IMR-90 (cell line): ENCODE results near the gene PLPP4. TPM values are rescaled to one million over a fixed set of nuclear protein-coding genes. Genes with fewer than 3 reads are reported as not detected.

ENCODE experiments used
- ATAC-seq: fragments of 200-7000 bp; cut with Tn5 transposase; 2 replicates; pipeline ENCODE4 v1.9.1; 2020; ENCODE audit warnings: low read depth, mild to moderate bottlenecking, moderate library complexity
- BruUV-seq: library from RNA; stranded (reverse); fragments of 400-500 nt; replicated peaks from 2 replicates; lab custom pipeline; 2021; lab: Mats Ljungman, UMichigan
- CTCF ChIA-PET: fragments of 300-600 bp; formaldehyde crosslinking; extraction: SDS; loops from one replicate; lab custom pipeline; 2021; ENCODE audit warnings: antibody characterized with exemption; lab: Yijun Ruan, JAX
- POLR2A ChIA-PET: fragments of 300-600 bp; sonication (Branson Sonifier 250); formaldehyde crosslinking; loops from one replicate; lab custom pipeline; 2022; ENCODE audit warnings: antibody characterized with exemption; ENCODE audit not compliant: unreplicated experiment; lab: Charles Lee
- DNase-seq: peaks from one replicate; pipeline ENCODE4 v3.0.0; 2013
- H2AFZ ChIP-seq: replicated peaks from 2 replicates; pipeline ENCODE3; 2013; ENCODE audit warnings: low read length, mild to moderate bottlenecking; ENCODE audit not compliant: poor library complexity
- H2AK5ac ChIP-seq: 2 replicates; pipeline ENCODE4 v1.6.1; 2013; ENCODE audit warnings: low read depth, low read length, inconsistent platforms
- H2AK9ac ChIP-seq: replicated peaks from 2 replicates; pipeline ENCODE3; 2013; ENCODE audit warnings: mild to moderate bottlenecking, low read depth, low read length, moderate library complexity; ENCODE audit not compliant: poor library complexity
- H2BK120ac ChIP-seq: 2 replicates; pipeline ENCODE4 v1.6.1; 2013; ENCODE audit warnings: low read depth, low read length, inconsistent platforms
- H2BK15ac ChIP-seq: 3 replicates; pipeline ENCODE4 v1.6.1; 2013; ENCODE audit warnings: low read depth, low read length, inconsistent platforms
- H2BK20ac ChIP-seq: 2 replicates; pipeline ENCODE4 v1.6.1; 2013; ENCODE audit warnings: low read depth, mild to moderate bottlenecking, inconsistent platforms, low read length, moderate library complexity
- H2BK5ac ChIP-seq: 2 replicates; pipeline ENCODE4 v1.6.1; 2013; ENCODE audit warnings: mild to moderate bottlenecking, low read depth, low read length, inconsistent platforms; ENCODE audit not compliant: poor library complexity, severe bottlenecking
- H3K14ac ChIP-seq: replicated peaks from 2 replicates; pipeline ENCODE4 v1.6.1; 2013; ENCODE audit warnings: low read depth, low read length, inconsistent platforms
- H3K18ac ChIP-seq: 2 replicates; pipeline ENCODE4 v1.6.1; 2013; ENCODE audit warnings: low read depth, low read length, control low read depth
- H3K23ac ChIP-seq: 2 replicates; pipeline ENCODE4 v1.6.1; 2013; ENCODE audit warnings: low read depth, low read length, inconsistent platforms
- H3K27ac ChIP-seq: 2 replicates; pipeline ENCODE4 v1.5.1; 2013; ENCODE audit warnings: mild to moderate bottlenecking, control low read depth, low read length; ENCODE audit not compliant: insufficient read depth
- H3K27me3 ChIP-seq: 2 replicates; pipeline ENCODE4 v1.6.1; 2013; ENCODE audit warnings: low read length; ENCODE audit not compliant: control insufficient read depth, insufficient read depth
- H3K36me3 ChIP-seq: 2 replicates; pipeline ENCODE4 v1.6.1; 2013; ENCODE audit warnings: low read length, mixed read lengths; ENCODE audit not compliant: control insufficient read depth, insufficient read depth
- H3K4ac ChIP-seq: 2 replicates; pipeline ENCODE4 v1.6.1; 2013; ENCODE audit warnings: low read depth, low read length, inconsistent platforms
- H3K4me1 ChIP-seq: 2 replicates; pipeline ENCODE4 v1.6.1; 2013; ENCODE audit warnings: low read length, mixed read lengths; ENCODE audit not compliant: control insufficient read depth, insufficient read depth
- H3K4me2 ChIP-seq: 2 replicates; pipeline ENCODE4 v1.6.1; 2013; ENCODE audit warnings: low read depth, mild to moderate bottlenecking, control low read depth, low read length, moderate library complexity
- H3K4me3 ChIP-seq: 2 replicates; pipeline ENCODE4 v1.5.1; 2013; ENCODE audit warnings: low read depth, mild to moderate bottlenecking, control low read depth, low read length, moderate library complexity; ENCODE audit not compliant: insufficient read depth
- H3K56ac ChIP-seq: 2 replicates; pipeline ENCODE4 v1.6.1; 2013; ENCODE audit warnings: low read length, inconsistent platforms; ENCODE audit not compliant: insufficient read depth; ENCODE audit errors: extremely low read depth
- H3K79me1 ChIP-seq, 2 experiments: 2 replicates each; pipeline ENCODE4 v1.6.1; 2013; ENCODE audit warnings: low read length in 2 of 2, inconsistent platforms in 1 of 2, low read depth in 1 of 2
- H3K9ac ChIP-seq: 2 replicates; pipeline ENCODE4 v1.6.1; 2013; ENCODE audit warnings: low read depth, low read length, control low read depth
- H3K9me1 ChIP-seq: 2 replicates; pipeline ENCODE4 v1.6.1; 2013; ENCODE audit warnings: low read length, inconsistent platforms; ENCODE audit not compliant: insufficient read depth
- H3K9me3 ChIP-seq: 2 replicates; pipeline ENCODE4 v1.6.1; 2013; ENCODE audit warnings: low read length; ENCODE audit not compliant: control insufficient read depth, insufficient read depth
- H4K20me1 ChIP-seq: 2 replicates; pipeline ENCODE4 v1.6.1; 2013; ENCODE audit warnings: low read length, inconsistent platforms; ENCODE audit not compliant: insufficient read depth
- H4K5ac ChIP-seq: 2 replicates; pipeline ENCODE4 v1.6.1; 2013; ENCODE audit warnings: mild to moderate bottlenecking, low read depth, low read length, control low read depth
- H4K8ac ChIP-seq, 2 experiments: 2 replicates each; pipeline ENCODE4 v1.6.1; 2013; ENCODE audit warnings: low read depth in 2 of 2, low read length in 2 of 2, control low read depth in 1 of 2, inconsistent platforms in 1 of 2
- H4K91ac ChIP-seq: 2 replicates; pipeline ENCODE4 v1.6.1; 2013; ENCODE audit warnings: low read depth, low read length, inconsistent platforms; ENCODE audit not compliant: insufficient read depth
- BHLHE40 ChIP-seq: fragments of 150-350 bp; IDR thresholded peaks from 2 replicates; pipeline ENCODE4 v1.6.1; 2016; ENCODE audit warnings: mild to moderate bottlenecking, low read depth, low read length
- CEBPB ChIP-seq: IDR thresholded peaks from 2 replicates; pipeline ENCODE4 v1.6.1; 2012; ENCODE audit warnings: low read depth, low read length, improper control_type of control experiment
- CHD1 ChIP-seq: IDR thresholded peaks from 2 replicates; pipeline ENCODE4 v1.6.1; 2012; ENCODE audit warnings: low read depth, low read length, improper control_type of control experiment
- MAFK ChIP-seq: IDR thresholded peaks from 2 replicates; pipeline ENCODE4 v1.6.1; 2012; ENCODE audit warnings: low read depth, low read length, improper control_type of control experiment
- MAZ ChIP-seq: IDR thresholded peaks from 2 replicates; pipeline ENCODE4 v1.6.1; 2012; ENCODE audit warnings: low read depth, mild to moderate bottlenecking, low read length, improper control_type of control experiment, moderate library complexity, borderline replicate concordance
- MXI1 ChIP-seq: IDR thresholded peaks from 2 replicates; pipeline ENCODE4 v1.6.1; 2012; ENCODE audit warnings: low read depth, mild to moderate bottlenecking, low read length, moderate library complexity, borderline replicate concordance
- NFE2L2 ChIP-seq: fragments of 150-350 bp; IDR thresholded peaks from 2 replicates; pipeline ENCODE4 v1.6.1; 2016; ENCODE audit warnings: low read depth, mild to moderate bottlenecking, low read length
- POLR2A ChIP-seq: IDR thresholded peaks from 2 replicates; pipeline ENCODE4 v1.6.1; 2012; ENCODE audit warnings: mild to moderate bottlenecking, low read depth, low read length
- RAD21 ChIP-seq: IDR thresholded peaks from 2 replicates; pipeline ENCODE4 v1.6.1; 2012; ENCODE audit warnings: low read length, improper control_type of control experiment
- RCOR1 ChIP-seq: IDR thresholded peaks from 2 replicates; pipeline ENCODE4 v1.6.1; 2012; ENCODE audit warnings: mild to moderate bottlenecking, low read length, improper control_type of control experiment; ENCODE audit not compliant: insufficient replicate concordance
- RFX5 ChIP-seq: IDR thresholded peaks from 2 replicates; pipeline ENCODE4 v1.8.0; 2012; ENCODE audit warnings: low read depth, mild to moderate bottlenecking, low read length, moderate library complexity
- WGBS, 2 experiments: methylation state at CpG; one replicate each; pipeline versions ENCODE4 v1.1.5 to v1.1.7; 2013; ENCODE audit warnings: missing lambda C conversion rate in 2 of 2; ENCODE audit not compliant: insufficient read length in 1 of 2; ENCODE audit errors: extremely low coverage in 2 of 2; 5-methylcytosine and 5-hydroxymethylcytosine counted together
- dilution Hi-C: fragments of 300-500 bp; cut with HindIII; formaldehyde crosslinking; loops from one replicate; pipeline ENCODE4 v1.14.3; 2018; ENCODE audit warnings: low sequenced_read_pairs; ENCODE audit not compliant: unreplicated experiment
- in situ Hi-C: fragments of 300-500 bp; cut with MboI; formaldehyde crosslinking; loops from 3 replicates; pipeline ENCODE4 v1.14.3; 2019; ENCODE audit warnings: low sequenced_read_pairs, inconsistent platforms, mixed read lengths
- intact Hi-C: fragments of 100-400 bp; cut with micrococcal nuclease; formaldehyde crosslinking; loops from 2 replicates; pipeline ENCODE4 v1.10.0; 2022
- polyA plus RNA-seq, 3 experiments: library from polyadenylated mRNA; depleted of rRNA; stranded (reverse); fragments of >200 nt; gene quantifications; 2 replicates each; pipeline ENCODE4 v1.2.3, GENCODE V29; 2012; ENCODE audit warnings: low replicate concordance in 1 of 3
- total RNA-seq: library from RNA; depleted of rRNA; stranded (reverse); fragments of >200 nt; gene quantifications from 2 replicates; pipeline ENCODE4 v1.2.3, GENCODE V29; 2012
- TF ChIP-seq, protein P1 (sequence below): fragments of 150-350 bp; IDR thresholded peaks from 2 replicates; pipeline ENCODE4 v1.6.1; 2017; ENCODE audit warnings: mild to moderate bottlenecking, antibody characterized with exemption, low read length, low read depth

The PLPP4 gene
- total and polyA plus RNA-seq, 2 of the 4 experiments (the other 2 are of a cell fraction) = 0.18 to 0.60 TPM

DNA sequence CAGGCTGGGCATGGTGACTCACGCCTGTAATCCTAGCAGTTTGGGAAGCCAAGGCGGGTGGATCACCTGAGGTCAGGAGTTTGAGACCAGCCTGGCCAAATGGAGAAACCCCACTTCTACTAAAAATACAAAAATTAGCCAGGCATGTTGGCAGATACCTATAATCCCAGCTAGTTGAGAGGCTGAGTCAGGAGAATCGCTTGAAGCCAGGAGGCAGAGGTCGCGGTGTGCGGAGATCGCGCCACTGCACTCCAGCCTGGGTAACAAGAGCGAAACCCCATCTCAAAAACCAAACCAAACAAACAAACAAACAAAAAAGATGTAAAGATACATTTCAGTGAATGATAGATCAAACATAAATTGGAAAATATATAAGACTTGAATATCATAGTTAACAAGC lies 105.9 kb downstream of the PLPP4 start:
- BruUV-seq = no TSS peak

More for the DNA sequence above, 105.9 kb downstream of the PLPP4 start:
- Histone ChIP-seq H3K4me2 (no peak overlapping the region), H3K4me3 (no peak overlapping the region), H3K23ac (no peak overlapping the region), H3K79me1 (no peaks in the 10 kb centered on the region), H4K8ac (no peak overlapping the region), H3K9me1 (no peaks in the 10 kb centered on the region), H4K5ac (no peak overlapping the region), H3K27ac (no peak overlapping the region), H2BK15ac (no peak overlapping the region), H3K9me3 (peaks cover 7% of the 10 kb centered on the region), H2AFZ (no peak overlapping the region), H3K4ac (no peak overlapping the region), H3K9ac (no peak overlapping the region), H3K14ac (no peak overlapping the region), H3K18ac (no peak overlapping the region), H4K91ac (no peak overlapping the region), H2AK5ac (no peak overlapping the region), H3K36me3 (no peaks in the 10 kb centered on the region), H3K56ac (no peak overlapping the region), H2BK120ac (no peak overlapping the region), H3K4me1 (no peaks in the 10 kb centered on the region), H4K20me1 (no peaks in the 10 kb centered on the region), H2BK5ac (no peak overlapping the region), H2BK20ac (no peak overlapping the region), H2AK9ac (no peak overlapping the region), H3K27me3 (no peaks in the 10 kb centered on the region)
- DNase-seq = no peak
- TF ChIP-seq MAFK = no peak
- TF ChIP-seq BHLHE40 = no peak
- TF ChIP-seq MAZ = no peak
- TF ChIP-seq CEBPB = no peak
- TF ChIP-seq RCOR1 = no peak
- no peak for TF ChIP-seq RFX5
- TF ChIP-seq CHD1 = no peak
- no peak for TF ChIP-seq NFE2L2
- no peak for TF ChIP-seq MXI1
- TF ChIP-seq, protein P1, sequence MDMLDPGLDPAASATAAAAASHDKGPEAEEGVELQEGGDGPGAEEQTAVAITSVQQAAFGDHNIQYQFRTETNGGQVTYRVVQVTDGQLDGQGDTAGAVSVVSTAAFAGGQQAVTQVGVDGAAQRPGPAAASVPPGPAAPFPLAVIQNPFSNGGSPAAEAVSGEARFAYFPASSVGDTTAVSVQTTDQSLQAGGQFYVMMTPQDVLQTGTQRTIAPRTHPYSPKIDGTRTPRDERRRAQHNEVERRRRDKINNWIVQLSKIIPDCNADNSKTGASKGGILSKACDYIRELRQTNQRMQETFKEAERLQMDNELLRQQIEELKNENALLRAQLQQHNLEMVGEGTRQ = no peak
- no peak for TF ChIP-seq POLR2A
- no peak for TF ChIP-seq RAD21
- intact Hi-C loops = loop anchor here (5.0 kb wide), 1 partner anchor 246 kb away; no protein-coding TSS in a partner anchor
- in situ Hi-C loops = no loop called here
- ATAC-seq = no peak
- POLR2A ChIA-PET = no interaction called here
- CTCF ChIA-PET = no interaction called here
- WGBS, 2 experiments = no CpG with 5 or more reads among the region's 9 CpGs
- dilution Hi-C loops = no loop called here
